Measurements from ENCODE around the gene RAPGEF6.
"Not testable (repeated sequence)": the region's sequence is repeated elsewhere in the genome, so short reads cannot be mapped to it uniquely, and the experiment has no call there.

Gene RAPGEF6

GRCh38 chr5:131639148-131639547 is 4.1 kb upstream of the RAPGEF6 start:
- DNase-seq, result no peak

- DNase-seq, result no peak
Measured at GRCh38 chr5:131637694-131638093, 2.7 kb upstream of the RAPGEF6 start.

GRCh38 chr5:131635684-131636572 is 899 bp upstream of the RAPGEF6 start:
- DNase-seq, result no peak

GRCh38 chr5:131634666-131634995 is 398 bp downstream of the RAPGEF6 start:
- DNase-seq, result no peak

- DNase-seq, result no peak
Measured at GRCh38 chr5:131634238-131634637, 791 bp downstream of the RAPGEF6 start.

GRCh38 chr5:131633830-131634229 is 1.2 kb downstream of the RAPGEF6 start:
- DNase-seq, result no peak

- DNase-seq, result no peak
Measured at GRCh38 chr5:131630963-131631350, 4.1 kb downstream of the RAPGEF6 start.

GRCh38 chr5:131630208-131630962 is 4.6 kb downstream of the RAPGEF6 start:
- no peak for DNase-seq

- DNase-seq, result no peak
Measured at GRCh38 chr5:131628990-131629389, 6.0 kb downstream of the RAPGEF6 start.

- no peak for DNase-seq
Measured at GRCh38 chr5:131627207-131627865, 7.7 kb downstream of the RAPGEF6 start.

- DNase-seq, result no peak
Measured at GRCh38 chr5:131622633-131623032, 12.4 kb downstream of the RAPGEF6 start.

- DNase-seq, result not testable (repeated sequence)
Measured at GRCh38 chr5:131621164-131621563, 13.9 kb downstream of the RAPGEF6 start.

GRCh38 chr5:131619102-131619501 is 15.9 kb downstream of the RAPGEF6 start:
- no peak for DNase-seq

- DNase-seq, result no peak
Measured at GRCh38 chr5:131617140-131617822, 17.7 kb downstream of the RAPGEF6 start.

GRCh38 chr5:131615957-131616356 is 19.1 kb downstream of the RAPGEF6 start:
- DNase-seq, result no peak

- DNase-seq, result no peak
Measured at GRCh38 chr5:131613423-131613822, 21.6 kb downstream of the RAPGEF6 start.

GRCh38 chr5:131611064-131611381 is 24.0 kb downstream of the RAPGEF6 start:
- no peak for DNase-seq

GRCh38 chr5:131610198-131611063 is 24.6 kb downstream of the RAPGEF6 start:
- no peak for DNase-seq

GRCh38 chr5:131609774-131610173 is 25.3 kb downstream of the RAPGEF6 start:
- DNase-seq, result no peak

- no peak for DNase-seq
Measured at GRCh38 chr5:131608597-131608996, 26.4 kb downstream of the RAPGEF6 start.

GRCh38 chr5:131607903-131608540 is 27.0 kb downstream of the RAPGEF6 start:
- DNase-seq, result no peak

- DNase-seq, result no peak
Measured at GRCh38 chr5:131607418-131607817, 27.6 kb downstream of the RAPGEF6 start.

Data from DMS79 (cell line).